ENCODE data around the gene PREX1. TPM values are rescaled to one million over a fixed set of nuclear protein-coding genes. Genes with fewer than 3 reads are reported as not detected.

The PREX1 gene
- total and polyA plus RNA-seq, 2 experiments from 2014 or later, result 2.4 to 10.3 TPM

GRCh38 chr20:48618052-48618451, 209.7 kb downstream of the PREX1 start:
- Mint-ChIP-seq H3K36me3 (ENCODE audit: low read depth) (no peaks in the 10 kb centered on the region), H3K4me3 (no peak overlapping the region), H3K9me3 (no peaks in the 10 kb centered on the region; the same call in 2 of the 3 replicates), H3K4me1 (peaks cover 5% of the 10 kb centered on the region; the same call in 2 of the 3 replicates), H3K27ac (no peak overlapping the region), H3K27me3 (ENCODE audit: insufficient read depth, low read depth, poor library complexity) (peaks cover 14% of the 10 kb centered on the region)
- no peaks in the 10 kb centered on the region for H3K79me2 ChIP-seq (replicated peaks; ENCODE audit: insufficient read depth)
- H2AFZ ChIP-seq, result no peak overlapping the region
- no peaks in the 10 kb centered on the region for H3K36me3 ChIP-seq (ENCODE audit: insufficient read depth)
- H3K4me1 ChIP-seq (ENCODE audit: insufficient read depth), result no peaks in the 10 kb centered on the region; the same call in 1 of the 2 replicates
- H4K20me1 ChIP-seq (replicated peaks; ENCODE audit: insufficient read depth), result no peaks in the 10 kb centered on the region
- H3K27me3 ChIP-seq (ENCODE audit: insufficient read depth), result no peaks in the 10 kb centered on the region
- no peaks in the 10 kb centered on the region for H3F3A ChIP-seq (replicated peaks; ENCODE audit: low read depth)
- no peak for DNase-seq (ENCODE audit: low spot score)
- H3K27ac ChIP-seq (ENCODE audit: low read depth), result no peak overlapping the region
- no peaks in the 10 kb centered on the region for H3K9me2 ChIP-seq (ENCODE audit: insufficient read depth)
- TF ChIP-seq STAT1 (IDR thresholded peaks at IDR 0.05; ENCODE audit: unreplicated experiment) (no peak), CTCF (conservative IDR thresholded peaks at IDR 0.05; ENCODE audit: low read depth in 2 of 2) (no peak), ZNF331 (CRISPR knock-in tag; IDR thresholded peaks at IDR 0.05; ENCODE audit: low read depth) (no peak), ETS1 (IDR thresholded peaks at IDR 0.05) (no peak), ZNF462 (CRISPR knock-in tag; IDR thresholded peaks at IDR 0.05) (no peak), REST (IDR thresholded peaks at IDR 0.05; ENCODE audit: unreplicated experiment) (no peak)
- no peak for ATAC-seq
- no peak overlapping the region for H3K4me2 ChIP-seq
- H3K4me3 ChIP-seq, result no peak overlapping the region
